Astrocyte (in vitro differentiated cells and primary cell): ENCODE results near the gene GJA1.

Source experiments
- EZH2 ChIP-seq: IDR thresholded peaks from 2 replicates; pipeline ENCODE4 v1.6.1; 2012; ENCODE audit warnings: mild to moderate bottlenecking, low read length, inconsistent platforms; ENCODE audit not compliant: insufficient read depth
- TF ChIP-seq, protein P1 (sequence below): IDR thresholded peaks from 2 replicates; pipeline ENCODE4 v1.5.1; 2011; ENCODE audit warnings: low read depth, mild to moderate bottlenecking, inconsistent platforms, low read length, moderate library complexity; ENCODE audit not compliant: insufficient read depth

GRCh38 chr6:121399966-121400365, 35.5 kb upstream of the GJA1 start:
- TF ChIP-seq EZH2: no peak
- TF ChIP-seq, protein P1, sequence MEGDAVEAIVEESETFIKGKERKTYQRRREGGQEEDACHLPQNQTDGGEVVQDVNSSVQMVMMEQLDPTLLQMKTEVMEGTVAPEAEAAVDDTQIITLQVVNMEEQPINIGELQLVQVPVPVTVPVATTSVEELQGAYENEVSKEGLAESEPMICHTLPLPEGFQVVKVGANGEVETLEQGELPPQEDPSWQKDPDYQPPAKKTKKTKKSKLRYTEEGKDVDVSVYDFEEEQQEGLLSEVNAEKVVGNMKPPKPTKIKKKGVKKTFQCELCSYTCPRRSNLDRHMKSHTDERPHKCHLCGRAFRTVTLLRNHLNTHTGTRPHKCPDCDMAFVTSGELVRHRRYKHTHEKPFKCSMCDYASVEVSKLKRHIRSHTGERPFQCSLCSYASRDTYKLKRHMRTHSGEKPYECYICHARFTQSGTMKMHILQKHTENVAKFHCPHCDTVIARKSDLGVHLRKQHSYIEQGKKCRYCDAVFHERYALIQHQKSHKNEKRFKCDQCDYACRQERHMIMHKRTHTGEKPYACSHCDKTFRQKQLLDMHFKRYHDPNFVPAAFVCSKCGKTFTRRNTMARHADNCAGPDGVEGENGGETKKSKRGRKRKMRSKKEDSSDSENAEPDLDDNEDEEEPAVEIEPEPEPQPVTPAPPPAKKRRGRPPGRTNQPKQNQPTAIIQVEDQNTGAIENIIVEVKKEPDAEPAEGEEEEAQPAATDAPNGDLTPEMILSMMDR: no peak
